Left ventricle myocardium inferior (tissue), 1 donor: Measurements from ENCODE around the gene IQCF6. TPM values are rescaled to one million over a fixed set of nuclear protein-coding genes. Genes with fewer than 3 reads are reported as not detected.

Source experiments
- DNase-seq: peaks from one replicate; pipeline ENCODE4 v3.0.0-alpha.2; 2020
- H3K27ac ChIP-seq: fragments of 200-600 bp; replicated peaks from 2 replicates; pipeline ENCODE4 v1.8.0; 2021
- H3K27me3 ChIP-seq: fragments of 200-600 bp; 2 replicates; pipeline ENCODE4 v1.8.0; 2021; ENCODE audit warnings: low read depth
- H3K36me3 ChIP-seq: fragments of 200-600 bp; 2 replicates; pipeline ENCODE4 v1.8.0; 2021
- H3K4me1 ChIP-seq: fragments of 200-600 bp; 2 replicates; pipeline ENCODE4 v1.8.0; 2021
- H3K4me3 ChIP-seq: fragments of 200-600 bp; 2 replicates; pipeline ENCODE4 v1.8.0; 2021; ENCODE audit warnings: mild to moderate bottlenecking, moderate library complexity
- H3K9me3 ChIP-seq: fragments of 200-600 bp; replicated peaks from 2 replicates; pipeline ENCODE4 v1.8.0; 2021
- intact Hi-C: fragments of 100-400 bp; cut with micrococcal nuclease; formaldehyde crosslinking; loops from one replicate; pipeline ENCODE4 v1.11.0; 2022
- total RNA-seq: library from RNA; stranded (reverse); fragmentation: NEBNext Ultra II Directional; extraction: Animal tissue kit (Norgen Biotek cat#: 25700); gene quantifications from one replicate; pipeline ENCODE4 v1.2.1, GENCODE V29; 2021
- TF ChIP-seq, protein P1 (sequence below): fragments of 200-600 bp; IDR thresholded peaks from 2 replicates; pipeline ENCODE4 v1.8.0; 2021; ENCODE audit warnings: antibody characterized with exemption, mild to moderate bottlenecking, borderline replicate concordance
- donor health status: DM: no; HTN: yes; CAD: no; lungs with severe emphysema.

The IQCF6 gene
- total RNA-seq, 1 donor from 2014 or later: not detected

DNA sequence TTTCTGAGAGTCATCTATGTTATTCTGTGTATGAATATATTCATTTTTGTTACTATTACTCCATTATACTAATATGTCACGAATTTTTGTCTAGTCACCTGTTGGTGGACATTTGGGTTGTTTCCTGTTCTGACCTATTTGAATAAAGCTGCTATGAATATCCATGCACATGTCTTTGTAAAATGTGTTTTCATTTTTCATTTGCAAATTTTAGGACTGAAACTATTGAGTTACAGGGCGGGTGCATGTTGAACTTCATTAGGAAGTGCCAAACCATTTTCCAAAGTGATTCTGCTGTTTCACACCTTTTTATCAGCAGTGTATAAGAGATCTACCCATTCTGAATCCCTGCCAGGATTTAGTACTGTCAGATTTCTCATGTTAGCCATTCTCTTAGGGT, 37.7 kb upstream of the IQCF6 start:
- TF ChIP-seq, protein P1, sequence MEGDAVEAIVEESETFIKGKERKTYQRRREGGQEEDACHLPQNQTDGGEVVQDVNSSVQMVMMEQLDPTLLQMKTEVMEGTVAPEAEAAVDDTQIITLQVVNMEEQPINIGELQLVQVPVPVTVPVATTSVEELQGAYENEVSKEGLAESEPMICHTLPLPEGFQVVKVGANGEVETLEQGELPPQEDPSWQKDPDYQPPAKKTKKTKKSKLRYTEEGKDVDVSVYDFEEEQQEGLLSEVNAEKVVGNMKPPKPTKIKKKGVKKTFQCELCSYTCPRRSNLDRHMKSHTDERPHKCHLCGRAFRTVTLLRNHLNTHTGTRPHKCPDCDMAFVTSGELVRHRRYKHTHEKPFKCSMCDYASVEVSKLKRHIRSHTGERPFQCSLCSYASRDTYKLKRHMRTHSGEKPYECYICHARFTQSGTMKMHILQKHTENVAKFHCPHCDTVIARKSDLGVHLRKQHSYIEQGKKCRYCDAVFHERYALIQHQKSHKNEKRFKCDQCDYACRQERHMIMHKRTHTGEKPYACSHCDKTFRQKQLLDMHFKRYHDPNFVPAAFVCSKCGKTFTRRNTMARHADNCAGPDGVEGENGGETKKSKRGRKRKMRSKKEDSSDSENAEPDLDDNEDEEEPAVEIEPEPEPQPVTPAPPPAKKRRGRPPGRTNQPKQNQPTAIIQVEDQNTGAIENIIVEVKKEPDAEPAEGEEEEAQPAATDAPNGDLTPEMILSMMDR: no peak
- no peak overlapping the region for H3K27ac ChIP-seq
- no peak for DNase-seq
- peaks cover 56% of the 10 kb centered on the region for H3K27me3 ChIP-seq
- no peaks in the 10 kb centered on the region for H3K9me3 ChIP-seq
- H3K36me3 ChIP-seq: no peaks in the 10 kb centered on the region
- intact Hi-C loops: no loop called here
- H3K4me3 ChIP-seq: no peak overlapping the region
- peaks cover 5% of the 10 kb centered on the region for H3K4me1 ChIP-seq

DNA sequence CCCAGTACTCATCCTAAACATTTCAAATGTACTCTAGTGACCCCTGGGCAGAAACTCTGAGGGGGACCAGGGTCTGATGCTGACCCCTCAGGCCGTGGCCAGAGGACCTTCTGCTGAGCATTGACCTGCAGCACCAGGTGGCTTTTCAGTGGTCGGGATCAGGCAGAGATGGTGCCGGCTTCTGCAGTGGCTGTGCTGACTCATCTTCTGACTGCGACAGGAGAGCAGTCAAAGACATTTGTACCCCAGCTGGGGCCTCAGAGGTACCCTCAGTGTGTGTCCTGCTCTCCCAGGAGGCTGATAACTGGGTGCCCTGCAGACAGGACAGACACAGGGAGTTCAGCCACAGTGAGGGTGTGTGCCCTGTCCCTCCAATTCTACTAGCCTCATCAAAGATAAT, 36.6 kb upstream of the IQCF6 start:
- intact Hi-C loops: no loop called here
- H3K9me3 ChIP-seq: no peaks in the 10 kb centered on the region
- TF ChIP-seq, protein P1: no peak
- peaks cover 46% of the 10 kb centered on the region for H3K27me3 ChIP-seq
- no peak overlapping the region for H3K4me3 ChIP-seq
- H3K4me1 ChIP-seq: peaks cover 5% of the 10 kb centered on the region
- no peak for DNase-seq
- H3K36me3 ChIP-seq: no peaks in the 10 kb centered on the region
- no peak overlapping the region for H3K27ac ChIP-seq

DNA sequence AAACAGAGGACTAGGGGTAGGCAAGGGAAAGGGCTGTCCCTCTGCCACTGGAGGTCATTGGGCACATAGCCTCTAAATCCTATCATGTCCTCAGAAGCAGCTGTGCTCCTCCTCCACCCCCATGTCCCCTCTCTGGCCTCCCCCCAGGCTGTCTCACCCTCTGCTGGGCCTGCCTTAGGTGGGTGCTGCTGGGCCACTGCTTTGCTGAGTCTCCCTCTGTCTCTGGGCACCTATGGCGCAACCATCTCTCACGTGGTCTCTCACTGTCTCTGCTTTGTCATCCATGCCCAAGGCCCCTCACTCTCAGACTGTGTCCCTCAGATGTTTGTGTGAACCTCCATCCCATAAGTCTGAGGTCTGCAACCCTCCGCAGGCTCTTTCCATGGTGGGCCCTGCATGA, 35.0 kb upstream of the IQCF6 start:
- H3K36me3 ChIP-seq: no peaks in the 10 kb centered on the region
- intact Hi-C loops: no loop called here
- no peak overlapping the region for H3K4me3 ChIP-seq
- no peak for DNase-seq
- H3K27me3 ChIP-seq: peaks cover 31% of the 10 kb centered on the region
- peaks cover 5% of the 10 kb centered on the region for H3K4me1 ChIP-seq
- no peak overlapping the region for H3K27ac ChIP-seq
- TF ChIP-seq, protein P1: no peak
- H3K9me3 ChIP-seq: no peaks in the 10 kb centered on the region

DNA sequence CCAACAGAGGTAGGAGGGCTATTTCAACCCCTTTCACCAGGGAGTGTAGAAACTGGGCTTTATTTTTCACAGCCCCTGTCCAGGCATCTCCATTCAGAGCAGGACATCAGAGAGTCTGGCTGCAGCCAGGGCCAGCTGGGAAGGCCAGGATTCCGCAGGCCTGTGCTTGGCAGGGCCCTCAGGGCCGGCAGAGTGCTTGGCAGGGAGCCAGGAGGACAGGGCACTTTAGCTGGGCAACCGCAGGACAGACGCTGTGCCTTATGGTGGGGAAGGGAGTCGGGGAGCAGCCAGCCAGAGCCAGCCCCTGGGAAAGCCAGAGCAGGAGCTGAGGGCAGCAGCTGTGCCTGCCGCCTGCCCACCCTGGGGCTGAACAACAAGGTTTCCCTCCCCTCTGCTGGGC, 34.5 kb upstream of the IQCF6 start:
- Histone ChIP-seq H3K36me3 (no peaks in the 10 kb centered on the region), H3K27me3 (peaks cover 26% of the 10 kb centered on the region), H3K4me1 (peaks cover 5% of the 10 kb centered on the region), H3K9me3 (no peaks in the 10 kb centered on the region), H3K27ac (no peak overlapping the region), H3K4me3 (no peak overlapping the region)
- intact Hi-C loops: no loop called here
- TF ChIP-seq, protein P1: no peak
- peak; percentile 64 for DNase-seq

DNA sequence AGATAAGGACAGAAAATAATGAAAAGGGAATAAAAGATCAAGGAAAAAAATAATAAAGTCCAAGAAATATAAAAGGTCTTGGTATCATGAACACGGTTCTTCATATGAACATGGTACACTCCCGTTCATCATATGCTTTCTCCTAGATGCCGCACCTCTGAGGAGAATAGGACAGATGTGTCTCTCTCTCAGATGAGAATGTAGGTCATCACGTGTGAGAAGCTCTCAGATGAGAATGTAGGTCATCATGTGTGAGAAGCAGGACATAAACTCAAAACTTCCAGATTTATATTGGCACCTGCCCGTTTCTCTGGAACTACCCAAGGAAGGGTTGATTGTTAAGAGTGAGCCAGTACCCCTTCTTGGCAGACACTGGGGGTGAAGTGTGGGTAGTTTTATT, 29.9 kb upstream of the IQCF6 start:
- Histone ChIP-seq H3K9me3 (no peaks in the 10 kb centered on the region), H3K36me3 (no peaks in the 10 kb centered on the region), H3K4me1 (peaks cover 5% of the 10 kb centered on the region), H3K27me3 (peaks cover 11% of the 10 kb centered on the region), H3K4me3 (no peak overlapping the region), H3K27ac (no peak overlapping the region)
- TF ChIP-seq, protein P1: no peak
- no peak for DNase-seq
- intact Hi-C loops: no loop called here
